Smooth muscle cell of the coronary artery (primary cell): Measurements from ENCODE around the gene LRP6. TPM values are rescaled to one million over a fixed set of nuclear protein-coding genes. Genes with fewer than 3 reads are reported as not detected.

Experiments used
- total RNA-seq: library from RNA; depleted of rRNA; stranded (reverse); fragments of >200 nt; gene quantifications from 2 replicates; pipeline ENCODE4 v1.2.3, GENCODE V29; 2014; ENCODE audit warnings: low replicate concordance

LRP6 gene
- total RNA-seq = 30.4 and 40.9 TPM in 2 replicates

DNA sequence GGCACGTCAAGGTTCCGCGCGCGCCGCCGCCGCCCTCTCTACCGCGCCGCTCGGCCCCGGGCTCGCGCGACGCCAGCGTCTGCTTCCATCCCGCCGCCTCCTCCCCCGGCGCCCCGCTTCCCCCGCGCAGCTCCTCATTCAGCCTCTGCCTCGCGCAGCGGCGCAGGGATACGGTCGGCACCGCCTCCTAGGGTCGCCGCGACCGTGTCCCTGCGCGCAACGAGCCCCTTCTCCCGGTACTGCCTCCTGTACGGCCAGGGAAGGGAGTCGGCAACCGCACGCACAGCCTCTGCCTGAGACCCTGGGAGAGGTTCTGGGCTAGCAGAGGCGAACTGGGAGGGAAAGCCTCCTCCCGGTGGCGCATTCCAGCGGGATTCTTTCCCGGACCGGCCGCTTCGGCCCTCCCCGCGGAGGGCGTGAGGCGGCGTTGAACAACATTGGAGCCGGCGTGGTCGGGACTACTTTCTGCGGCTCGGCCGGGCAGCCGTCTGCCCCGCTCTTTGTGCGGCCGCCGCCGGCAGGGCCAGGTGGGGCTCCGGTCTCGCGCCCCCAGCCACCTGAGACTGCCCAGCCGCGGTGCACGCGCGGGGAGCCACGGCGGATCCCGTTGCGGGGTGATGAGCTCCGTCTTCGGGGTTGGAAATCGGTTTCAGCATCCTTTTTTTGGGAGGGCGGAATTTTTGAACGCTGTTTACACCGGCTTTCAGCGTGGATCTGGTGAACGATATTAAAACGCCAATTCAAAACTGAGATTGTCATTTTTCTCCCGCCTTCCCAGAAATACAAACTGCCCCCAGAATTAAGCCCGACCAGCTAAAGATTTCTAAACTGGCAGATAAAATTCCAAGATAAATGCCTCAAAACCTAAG is at the start of gene LRP6:
TSS of gene LRP6 (minus strand) at position 172 of the 869 bp plus-strand sequence. CDS start 309 bp downstream, outside the sequence.

GRCh38 chr12:12070674-12071656 is 195.9 kb downstream of the LRP6 start, which contains the start of gene BCL2L14:
BCL2L14 (plus strand) TSS chr12:12070939; CDS start chr12:12079306, 8,367 bp downstream.

Other genes starting within 250 kb of the LRP6 start
- not detected in 2 replicates for gene BCL2L14, start 196.1 kb downstream of the LRP6 start, total RNA-seq
- 0.47 and 1.8 TPM in 2 replicates for gene MANSC1, start 83.2 kb upstream of the LRP6 start, total RNA-seq
- gene BORCS5, start 90.0 kb upstream of the LRP6 start, total RNA-seq = 10.5 and 17.7 TPM in 2 replicates